ENCODE measurements around the gene ABCC1. TPM values are rescaled to one million over a fixed set of nuclear protein-coding genes. Genes with fewer than 3 reads are reported as not detected.

ABCC1 gene
- total RNA-seq, 2 donors from 2014 or later: 18.3 to 23.3 TPM

DNA sequence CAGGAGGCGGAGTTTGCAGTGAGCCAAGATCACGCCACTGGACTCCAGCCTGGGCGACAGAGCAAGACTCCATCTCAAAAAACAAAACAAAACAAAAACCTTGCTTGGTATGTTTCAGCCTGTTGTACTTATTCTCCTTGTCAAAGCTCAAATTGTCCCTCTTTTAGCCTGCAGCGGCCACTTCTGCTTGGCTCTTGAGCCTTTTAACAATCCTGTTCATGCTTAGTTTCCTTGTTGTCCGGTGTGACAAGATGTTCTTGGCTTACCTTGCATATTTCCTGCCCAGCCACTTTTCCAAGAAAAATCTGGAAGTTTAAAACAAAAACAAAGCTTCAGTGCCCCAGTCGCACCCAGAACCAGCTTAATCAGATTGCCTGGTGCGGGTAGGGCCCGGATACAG is 81.0 kb downstream of the ABCC1 start:
- intact Hi-C loops (cut with DNase I, micrococcal nuclease): no loop called here
- ATAC-seq: no peak
- no peak for DNase-seq

DNA sequence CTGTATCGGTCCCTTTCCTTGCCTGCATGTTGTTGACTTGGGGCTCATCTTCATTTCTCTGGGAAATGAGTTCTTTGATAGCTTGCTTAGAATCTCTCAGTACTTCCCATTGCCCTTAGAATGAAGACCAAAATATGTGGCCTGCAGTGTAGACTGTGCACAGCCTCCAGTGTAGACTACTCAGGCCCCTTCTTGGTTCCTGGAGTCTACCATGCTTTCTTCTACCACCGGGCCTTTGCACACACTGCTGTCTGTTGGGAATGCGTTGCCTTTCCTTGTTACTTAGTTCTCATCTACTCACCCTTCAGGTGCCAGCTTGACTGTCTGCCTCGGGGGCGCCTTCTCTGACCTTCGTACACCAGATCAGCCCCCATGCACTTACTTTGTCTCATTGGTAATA is 82.0 kb downstream of the ABCC1 start:
- intact Hi-C loops (cut with DNase I, micrococcal nuclease): no loop called here

DNA sequence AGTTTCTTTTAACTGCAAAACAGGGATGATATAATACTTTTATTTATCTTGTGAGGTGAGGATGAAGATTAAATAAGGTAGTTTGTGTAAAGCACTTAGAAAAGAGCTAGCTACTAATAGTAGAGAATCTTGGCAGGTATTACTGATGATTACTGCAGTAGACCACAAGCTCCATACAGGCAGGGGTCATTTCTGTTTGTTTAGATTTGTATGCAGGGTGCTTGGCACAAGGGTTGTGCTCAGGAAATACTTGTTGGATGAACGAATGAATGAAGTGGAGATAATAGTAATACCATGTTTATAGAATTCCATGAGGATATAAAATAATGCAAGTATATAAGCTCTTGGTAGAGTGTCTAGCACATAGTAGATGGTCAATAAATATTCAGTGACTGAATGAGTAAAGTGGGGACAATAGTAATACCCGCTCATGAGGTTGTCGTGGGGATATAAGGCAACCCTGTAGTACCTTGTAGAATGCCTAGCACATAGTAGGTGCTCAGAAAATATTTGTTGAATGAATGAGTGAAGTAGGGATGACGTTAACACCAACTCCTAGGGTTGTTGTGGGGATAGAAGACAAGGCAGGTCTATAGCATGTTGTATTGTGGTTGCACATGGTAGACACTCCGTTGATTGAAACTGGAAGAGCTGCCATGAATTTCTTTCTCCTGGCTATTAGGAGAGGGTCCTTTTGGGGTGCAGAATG is 83.0 kb downstream of the ABCC1 start:
- intact Hi-C loops (cut with DNase I, micrococcal nuclease): no loop called here
- ATAC-seq: no peak
- no peak for DNase-seq

More for the DNA sequence above, 82.0 kb downstream of the ABCC1 start:
- no peak for DNase-seq
- ATAC-seq: no peak

DNA sequence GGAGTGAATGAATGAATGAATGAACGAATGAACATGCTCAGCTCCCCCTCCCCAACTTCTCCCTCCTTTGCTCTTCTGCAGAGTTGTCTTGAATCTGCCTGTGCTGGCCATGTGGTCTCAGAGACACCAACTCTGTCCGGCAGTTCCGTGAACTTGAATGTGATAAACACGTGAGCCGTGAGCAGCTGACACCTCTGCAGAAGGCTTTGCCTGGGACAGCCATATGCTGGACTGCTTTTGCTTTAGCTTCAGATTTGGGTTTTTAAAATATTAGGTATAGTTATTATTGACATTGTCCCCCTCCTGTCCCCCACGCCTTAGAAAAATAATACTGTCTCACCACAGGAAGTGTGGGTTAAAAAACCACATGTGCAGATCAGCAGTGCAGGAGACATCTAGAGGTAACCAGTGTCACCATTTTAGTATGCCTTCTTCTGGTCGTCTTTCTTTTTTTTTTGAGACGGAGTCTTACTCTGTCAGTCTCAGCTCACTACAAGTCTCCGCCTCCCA is 83.8 kb downstream of the ABCC1 start:
- DNase-seq (no peak), ATAC-seq (no peak)
- intact Hi-C loops (cut with DNase I, micrococcal nuclease): no loop called here

DNA sequence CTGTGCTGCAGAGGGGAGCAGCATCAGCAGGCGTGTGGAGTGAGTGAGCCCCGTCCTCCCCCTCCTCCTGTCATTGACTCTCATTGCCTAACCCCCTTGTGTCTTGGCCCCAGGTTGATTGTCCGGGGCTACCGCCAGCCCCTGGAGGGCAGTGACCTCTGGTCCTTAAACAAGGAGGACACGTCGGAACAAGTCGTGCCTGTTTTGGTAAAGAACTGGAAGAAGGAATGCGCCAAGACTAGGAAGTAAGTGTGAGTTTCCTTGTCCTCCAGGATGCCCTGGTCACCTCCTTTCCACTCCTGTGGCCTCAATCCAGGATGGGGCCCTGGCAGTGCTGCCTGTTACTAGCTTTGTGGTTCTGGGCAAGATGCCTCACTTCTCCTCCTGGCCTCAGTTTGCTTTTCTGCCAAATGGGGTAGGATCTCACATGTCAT is 87.0 kb downstream of the ABCC1 start:
- DNase-seq (no peak), ATAC-seq (no peak)
- intact Hi-C loops (cut with DNase I, micrococcal nuclease): no loop called here

DNA sequence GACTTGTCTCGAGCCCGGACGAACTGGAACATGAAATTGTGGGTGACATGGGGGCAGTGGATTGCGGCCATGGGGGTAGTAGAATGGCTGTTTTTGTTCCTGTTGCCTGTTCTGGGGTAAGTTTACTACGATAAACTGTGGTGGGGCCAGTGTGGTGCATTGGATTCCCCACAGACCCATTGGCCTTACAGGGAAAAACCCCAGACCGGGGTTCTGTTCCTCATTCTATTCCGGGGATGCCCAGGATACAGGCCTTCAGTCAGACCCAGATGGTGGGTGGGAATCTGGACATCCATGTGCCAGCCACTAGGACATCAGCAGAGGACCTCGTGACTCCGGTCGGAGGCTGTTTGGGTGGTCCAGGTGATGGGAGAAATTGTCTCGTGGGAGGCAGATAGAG is 88.1 kb downstream of the ABCC1 start:
- ATAC-seq (no peak), DNase-seq (no peak)
- intact Hi-C loops (cut with DNase I, micrococcal nuclease): no loop called here

DNA sequence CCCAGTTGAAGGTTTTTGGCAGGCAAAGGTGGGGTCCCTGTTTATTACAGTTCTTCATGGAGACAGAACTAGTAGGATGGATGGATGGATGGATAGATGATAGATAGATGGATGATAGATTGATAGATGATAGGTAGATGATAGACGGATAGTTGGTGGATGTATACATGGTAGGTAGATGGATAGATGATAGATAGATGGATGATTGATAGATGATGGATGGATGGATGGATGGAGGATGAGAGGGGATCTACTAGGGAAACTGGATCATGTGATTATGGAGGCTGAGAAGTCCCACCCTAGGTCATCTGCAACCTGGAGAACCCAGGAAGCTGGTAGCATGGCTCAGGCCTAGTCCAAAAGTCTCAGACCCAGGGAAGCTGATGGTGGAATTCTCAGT is 88.6 kb downstream of the ABCC1 start:
- ATAC-seq (no peak), DNase-seq (no peak)
- intact Hi-C loops (cut with DNase I, micrococcal nuclease): no loop called here

DNA sequence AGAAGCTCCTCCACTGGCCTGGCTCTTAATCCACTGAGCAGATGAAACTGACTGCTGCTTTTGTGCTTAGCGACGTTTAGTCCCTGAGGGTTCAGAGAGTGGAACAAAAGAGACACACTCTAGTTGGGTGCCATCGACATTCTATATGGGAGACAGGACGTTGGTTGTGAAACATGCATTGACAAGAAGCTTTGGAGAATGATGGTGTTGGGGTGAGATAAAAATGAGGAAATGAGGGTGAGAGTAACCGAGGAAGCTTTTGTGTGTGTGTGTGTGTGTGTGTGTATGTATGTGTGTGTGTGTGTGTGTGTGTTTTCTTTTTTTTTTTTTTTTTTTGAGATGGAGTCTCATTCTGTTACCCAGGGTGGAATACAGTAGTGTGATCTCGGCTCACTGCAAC is 89.5 kb downstream of the ABCC1 start:
- DNase-seq: no peak
- intact Hi-C loops (cut with DNase I, micrococcal nuclease): no loop called here
- no peak for ATAC-seq

DNA sequence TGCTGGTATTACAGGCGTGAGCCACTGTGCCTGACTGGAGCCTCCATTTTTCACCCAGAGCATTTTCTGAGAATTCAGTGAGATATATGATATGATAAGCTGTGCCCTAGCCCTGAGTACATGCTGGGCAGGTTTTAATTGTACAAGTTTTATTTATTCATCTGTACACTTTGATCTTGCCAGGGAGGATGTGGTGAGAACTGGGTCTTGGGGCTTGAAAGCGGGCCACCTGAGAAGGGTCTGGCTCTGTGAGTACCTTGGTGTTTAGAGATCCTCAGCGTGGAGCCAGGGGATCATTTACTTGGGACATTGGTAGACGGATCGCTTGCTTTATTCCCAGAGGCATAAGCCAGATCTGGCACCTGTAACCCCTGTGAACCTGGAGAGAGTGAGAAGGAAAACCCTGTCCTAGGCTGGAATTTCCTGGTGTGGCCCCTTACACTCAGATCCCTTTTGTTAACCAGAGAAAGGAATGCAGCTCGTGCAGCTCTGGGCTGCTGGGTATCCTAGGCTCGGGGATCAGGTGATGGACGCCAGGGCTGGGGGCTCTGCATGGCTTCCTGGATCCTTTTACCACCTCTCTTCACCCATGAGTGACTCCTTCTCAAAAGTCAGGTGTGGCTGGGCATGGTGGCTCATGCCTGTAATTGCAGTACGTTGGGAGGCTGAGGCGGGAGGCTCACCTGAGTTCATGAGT is 91.9 kb downstream of the ABCC1 start:
- DNase-seq: no peak
- intact Hi-C loops (cut with DNase I, micrococcal nuclease): no loop called here
- ATAC-seq: no peak

DNA sequence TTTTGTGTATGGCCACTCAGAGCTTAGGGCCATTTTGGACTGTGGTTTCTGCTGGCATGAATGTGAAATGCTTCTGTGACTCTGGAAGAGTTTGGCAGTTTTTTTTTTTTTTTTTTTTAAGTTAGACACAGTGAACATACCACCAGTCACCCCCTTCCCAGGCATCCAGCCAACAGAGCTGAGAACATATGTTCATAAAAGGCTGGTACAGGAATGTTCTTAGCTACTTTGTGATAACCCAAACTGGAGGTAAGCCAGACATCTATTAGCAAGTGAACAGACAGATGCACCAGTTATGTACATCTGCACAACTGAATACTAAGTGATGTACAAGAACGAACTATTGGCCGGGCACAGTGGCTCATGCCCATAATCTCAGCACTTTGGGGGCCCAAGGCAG is 92.7 kb downstream of the ABCC1 start:
- DNase-seq (no peak), ATAC-seq (no peak)
- intact Hi-C loops (cut with DNase I, micrococcal nuclease): no loop called here

DNA sequence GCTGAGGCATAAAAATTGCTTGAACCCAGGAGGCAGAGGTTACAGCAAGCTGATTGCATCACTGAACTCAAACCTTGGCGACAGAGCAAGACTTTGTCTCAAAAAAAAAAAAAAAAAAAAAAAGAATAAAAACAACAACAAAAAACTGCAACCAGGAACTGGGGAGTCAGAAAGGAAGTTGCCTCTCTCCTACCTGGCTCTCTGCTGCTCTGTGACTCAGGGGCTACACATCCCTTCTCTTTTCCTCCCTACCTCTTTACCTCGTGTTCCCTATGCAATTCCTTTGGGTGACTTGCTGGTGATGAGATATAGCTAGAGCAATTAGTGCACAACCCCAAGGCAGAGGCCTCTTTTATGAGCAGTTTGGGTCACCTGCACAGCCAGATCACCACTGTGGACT is 95.9 kb downstream of the ABCC1 start:
- no peak for DNase-seq
- ATAC-seq: no peak
- intact Hi-C loops (cut with DNase I, micrococcal nuclease): loop anchor here in 1 of 2 donors (5.0 kb wide), 1 partner anchor 178 kb away; no protein-coding TSS in a partner anchor

DNA sequence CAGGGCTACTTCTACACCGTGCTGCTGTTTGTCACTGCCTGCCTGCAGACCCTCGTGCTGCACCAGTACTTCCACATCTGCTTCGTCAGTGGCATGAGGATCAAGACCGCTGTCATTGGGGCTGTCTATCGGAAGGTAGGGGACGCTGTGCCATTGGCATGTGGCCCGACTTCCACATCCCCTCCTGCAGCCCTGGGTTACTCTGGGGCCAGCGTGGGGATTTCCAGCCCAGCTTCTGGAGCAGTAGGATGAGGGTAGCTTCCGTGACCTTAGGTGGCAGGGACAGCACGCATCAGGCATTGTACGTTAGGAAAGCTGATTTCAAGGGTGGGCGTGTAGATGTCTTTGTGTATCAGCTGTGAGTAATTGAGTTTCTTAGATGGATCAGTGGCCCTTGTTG is 96.5 kb downstream of the ABCC1 start:
- intact Hi-C loops (cut with DNase I, micrococcal nuclease): loop anchor here in 1 of 2 donors (5.0 kb wide), 1 partner anchor 179 kb away; no protein-coding TSS in a partner anchor
- ATAC-seq (no peak), DNase-seq (no peak)

DNA sequence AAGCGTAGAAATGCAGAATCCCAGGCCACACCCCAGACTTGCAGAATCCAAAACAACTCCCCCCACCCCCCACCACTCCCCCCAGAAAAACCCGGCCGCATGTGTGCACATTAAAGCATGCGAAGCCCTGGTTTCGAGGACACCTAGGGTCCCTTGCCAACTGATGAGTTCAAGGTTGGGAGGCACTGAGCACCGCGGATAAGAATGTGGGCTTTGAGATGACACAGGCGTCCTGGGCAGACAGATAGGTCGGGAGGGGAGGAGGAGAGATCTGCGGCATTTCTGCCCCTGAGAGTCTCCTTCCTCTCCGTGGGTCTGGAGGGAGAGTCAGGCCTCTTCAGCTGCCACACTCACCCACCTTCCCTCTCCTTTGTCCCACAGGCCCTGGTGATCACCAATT is 98.3 kb downstream of the ABCC1 start:
- DNase-seq (no peak), ATAC-seq (no peak)
- intact Hi-C loops (cut with DNase I, micrococcal nuclease): loop anchor here in 1 of 2 donors (5.0 kb wide), 1 partner anchor 180 kb away; no protein-coding TSS in a partner anchor

DNA sequence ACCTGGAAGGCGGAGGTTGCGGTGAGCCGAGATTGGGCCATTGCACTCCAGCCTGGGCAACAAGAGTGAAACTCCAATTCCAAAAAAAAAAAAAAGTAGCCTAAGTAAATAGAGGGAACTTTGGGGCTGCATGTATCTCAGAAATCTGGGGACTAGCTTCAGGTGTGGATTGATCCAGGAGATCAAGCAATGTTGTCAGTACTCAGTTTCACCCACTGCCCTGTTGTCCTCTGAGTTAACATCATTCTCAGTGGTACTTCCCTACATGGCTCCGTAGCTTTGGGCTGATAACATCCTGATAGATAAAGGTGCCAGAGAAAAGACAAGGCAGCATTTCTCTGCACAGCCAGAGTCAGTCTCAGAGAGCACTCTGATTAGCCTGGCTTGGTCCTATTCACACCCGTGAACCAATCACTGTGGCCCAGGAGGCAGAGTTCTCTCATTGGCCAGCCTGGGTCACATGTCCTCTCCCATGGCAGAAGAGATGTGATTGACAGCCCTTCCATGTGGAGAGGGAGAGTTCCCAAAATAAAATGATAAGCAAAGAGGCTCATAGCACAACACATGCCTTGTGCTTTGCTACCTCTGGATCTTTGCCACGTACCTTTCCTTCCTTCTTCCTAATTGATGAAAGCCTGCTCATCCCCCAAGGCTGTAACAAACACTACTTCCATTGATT is 99.6 kb downstream of the ABCC1 start:
- intact Hi-C loops (cut with DNase I, micrococcal nuclease): loop anchor here in 1 of 2 donors (5.0 kb wide), 1 partner anchor 182 kb away; no protein-coding TSS in a partner anchor
- DNase-seq (no peak), ATAC-seq (no peak)

DNA sequence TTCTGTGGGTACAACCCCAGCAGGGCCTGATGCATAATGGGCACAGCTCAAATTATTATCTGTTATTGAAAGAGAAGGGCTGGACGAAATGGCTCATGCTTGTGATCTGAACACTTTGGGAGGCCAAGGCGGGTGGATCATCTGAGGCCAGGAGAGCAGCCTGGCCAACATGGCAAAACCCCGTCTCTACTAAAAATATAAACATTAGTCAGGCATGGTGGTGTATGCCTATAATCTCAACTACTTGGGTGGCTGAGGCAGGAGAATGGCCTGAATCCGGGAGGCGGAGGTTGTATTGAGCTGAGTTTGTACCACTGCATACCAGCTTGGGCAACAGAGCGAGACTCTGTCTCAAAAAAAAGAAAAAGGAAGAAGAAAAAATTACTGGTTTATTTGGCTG is 100.7 kb downstream of the ABCC1 start:
- intact Hi-C loops (cut with DNase I, micrococcal nuclease): no loop called here
- ATAC-seq (no peak), DNase-seq (no peak)

DNA sequence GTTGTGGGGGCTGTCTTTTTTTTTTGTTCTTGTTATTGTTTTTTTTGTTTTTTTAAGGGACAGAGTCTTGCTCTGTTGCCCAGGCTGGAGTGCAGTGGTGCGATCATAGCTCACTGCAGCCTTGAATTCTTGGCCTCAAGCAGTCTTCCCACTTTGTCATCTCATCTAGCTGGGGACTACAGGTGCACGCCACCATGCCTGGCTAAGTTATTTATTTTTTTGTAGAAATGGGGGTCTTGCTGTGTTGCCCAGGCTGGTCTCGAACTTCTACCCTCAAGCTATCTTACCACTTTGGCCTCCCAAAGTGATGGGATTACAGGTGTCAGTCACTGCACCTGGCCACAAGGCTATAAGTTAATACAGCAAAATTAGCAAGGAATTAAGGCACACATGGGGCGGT is 101.7 kb downstream of the ABCC1 start:
- intact Hi-C loops (cut with DNase I, micrococcal nuclease): no loop called here
- ATAC-seq (no peak), DNase-seq (no peak)

DNA sequence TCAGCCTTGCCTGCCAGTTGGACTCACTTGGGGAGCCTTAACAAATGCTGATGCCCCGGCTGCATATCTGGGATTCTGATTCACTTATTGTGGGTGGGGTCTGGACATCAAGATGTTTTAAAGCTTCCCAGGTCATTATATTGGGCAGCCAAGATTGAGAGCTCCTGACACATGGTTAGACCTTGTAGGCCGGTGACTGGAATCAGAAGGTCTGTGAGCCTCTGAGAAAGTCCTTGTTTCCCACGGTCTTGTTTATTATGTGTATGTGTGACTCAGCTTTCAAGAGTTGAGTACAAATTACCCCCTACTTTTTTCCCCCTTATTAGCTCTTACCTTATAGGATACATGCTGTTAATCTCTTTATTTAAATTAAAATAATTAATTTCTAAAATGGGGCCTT is 103.5 kb downstream of the ABCC1 start:
- ATAC-seq (no peak), DNase-seq (no peak)
- intact Hi-C loops (cut with DNase I, micrococcal nuclease): no loop called here

DNA sequence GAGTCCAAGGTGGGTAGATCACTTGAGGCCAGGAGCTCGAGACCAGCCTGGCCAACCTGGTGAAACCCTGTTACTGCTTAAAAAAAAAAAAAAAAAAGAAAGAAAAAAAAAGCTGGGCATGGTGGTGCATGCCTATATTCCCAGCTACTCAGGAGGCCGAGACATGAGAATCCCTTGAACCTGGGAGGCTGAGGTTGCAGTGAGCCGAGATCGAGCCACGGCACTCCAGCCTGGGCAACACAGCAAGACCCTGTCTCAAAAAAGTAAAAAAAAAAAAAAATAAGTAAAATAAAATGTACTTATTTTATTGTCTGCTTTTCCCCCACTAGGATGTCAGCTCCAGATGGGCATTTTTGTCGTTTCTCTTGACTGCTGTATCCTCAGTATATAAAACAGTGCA is 107.7 kb downstream of the ABCC1 start:
- no peak for DNase-seq
- intact Hi-C loops (cut with DNase I, micrococcal nuclease): no loop called here
- no peak for ATAC-seq

DNA sequence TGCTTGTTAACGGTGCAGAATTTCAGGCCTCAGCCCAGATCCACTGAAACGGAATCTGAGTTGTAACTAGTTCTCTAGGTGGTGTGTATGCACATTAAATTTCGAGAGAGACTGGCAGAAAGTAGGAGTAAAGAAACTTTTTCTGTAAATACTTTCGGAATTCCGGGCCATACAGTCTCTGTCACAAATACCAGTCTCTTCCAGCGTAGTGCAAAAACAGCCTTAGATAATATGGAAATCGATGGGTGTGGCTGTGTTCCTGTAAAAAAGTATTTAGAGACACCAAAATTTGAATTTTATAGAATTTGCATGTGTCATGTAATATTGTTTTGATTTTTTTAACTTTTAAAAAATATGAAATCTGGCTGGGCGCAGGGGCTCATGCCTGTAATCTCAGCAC is 109.7 kb downstream of the ABCC1 start:
- intact Hi-C loops (cut with DNase I, micrococcal nuclease): no loop called here
- DNase-seq (no peak), ATAC-seq (no peak)

All from left colon (tissue), 2 donors.